ENCODE measurements around the gene CLVS2. TPM values are rescaled to one million over a fixed set of nuclear protein-coding genes. Genes with fewer than 3 reads are reported as not detected.

CLVS2 gene
- total and polyA plus RNA-seq, 11 donors = 0.01 to 0.44 (median 0.12) TPM; not detected in 6

GRCh38 chr6:122962000-122962624 is 33.9 kb upstream of the CLVS2 start:
- H3K27me3 ChIP-seq = no peaks in the 10 kb centered on the region
- H3K4me1 ChIP-seq = no peaks in the 10 kb centered on the region
- H3K36me3 ChIP-seq = no peaks in the 10 kb centered on the region
- H3K4me3 ChIP-seq = no peak overlapping the region
- intact Hi-C loops (cut with DNase I) = no loop called here
- ATAC-seq (no peak), DNase-seq (no peak)
- TF ChIP-seq, protein P1, sequence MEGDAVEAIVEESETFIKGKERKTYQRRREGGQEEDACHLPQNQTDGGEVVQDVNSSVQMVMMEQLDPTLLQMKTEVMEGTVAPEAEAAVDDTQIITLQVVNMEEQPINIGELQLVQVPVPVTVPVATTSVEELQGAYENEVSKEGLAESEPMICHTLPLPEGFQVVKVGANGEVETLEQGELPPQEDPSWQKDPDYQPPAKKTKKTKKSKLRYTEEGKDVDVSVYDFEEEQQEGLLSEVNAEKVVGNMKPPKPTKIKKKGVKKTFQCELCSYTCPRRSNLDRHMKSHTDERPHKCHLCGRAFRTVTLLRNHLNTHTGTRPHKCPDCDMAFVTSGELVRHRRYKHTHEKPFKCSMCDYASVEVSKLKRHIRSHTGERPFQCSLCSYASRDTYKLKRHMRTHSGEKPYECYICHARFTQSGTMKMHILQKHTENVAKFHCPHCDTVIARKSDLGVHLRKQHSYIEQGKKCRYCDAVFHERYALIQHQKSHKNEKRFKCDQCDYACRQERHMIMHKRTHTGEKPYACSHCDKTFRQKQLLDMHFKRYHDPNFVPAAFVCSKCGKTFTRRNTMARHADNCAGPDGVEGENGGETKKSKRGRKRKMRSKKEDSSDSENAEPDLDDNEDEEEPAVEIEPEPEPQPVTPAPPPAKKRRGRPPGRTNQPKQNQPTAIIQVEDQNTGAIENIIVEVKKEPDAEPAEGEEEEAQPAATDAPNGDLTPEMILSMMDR (IDR thresholded peaks at IDR 0.05) = no peak
- no peak for TF ChIP-seq POLR2A (IDR thresholded peaks at IDR 0.05)
- no peak overlapping the region for H3K27ac ChIP-seq
- peaks cover 0 to 42% (median 10%) of the 10 kb centered on the region in 12 donors for H3K9me3 ChIP-seq

- DNase-seq (no peak), ATAC-seq (no peak)
- Histone ChIP-seq H3K27ac (no peak overlapping the region), H3K9me3 (no peaks in the 10 kb centered on the region), H3K4me3 (no peak overlapping the region), H3K4me1 (no peaks in the 10 kb centered on the region), H3K27me3 (peaks cover 0 to 2% (median 0%) of the 10 kb centered on the region in 9 donors), H3K36me3 (no peaks in the 10 kb centered on the region)
- intact Hi-C loops (cut with DNase I) = no loop called here
- TF ChIP-seq, protein P1 (IDR thresholded peaks at IDR 0.05) = no peak
- TF ChIP-seq POLR2A (IDR thresholded peaks at IDR 0.05) = no peak
- 53 to 75% (median 66%) methylated on average over 1 of the region's 1 CpG for WGBS, 4 donors
Measured at GRCh38 chr6:122969999-122970533, 26.0 kb upstream of the CLVS2 start.

- DNase-seq (no peak), ATAC-seq (no peak)
- H3K9me3 ChIP-seq = no peaks in the 10 kb centered on the region
- H3K27me3 ChIP-seq = no peaks in the 10 kb centered on the region
- no peak for TF ChIP-seq POLR2A (IDR thresholded peaks at IDR 0.05)
- TF ChIP-seq, protein P1 (IDR thresholded peaks at IDR 0.05) = no peak
- 71 to 75% (median 74%) methylated on average over 4 of the region's 4 CpGs for WGBS, 4 donors
- no peak overlapping the region for H3K4me3 ChIP-seq
- no peaks in the 10 kb centered on the region for H3K36me3 ChIP-seq
- H3K4me1 ChIP-seq = no peaks in the 10 kb centered on the region
- intact Hi-C loops (cut with DNase I) = no loop called here
- H3K27ac ChIP-seq = no peak overlapping the region
Measured at GRCh38 chr6:122977180-122977579, 18.9 kb upstream of the CLVS2 start.

- Histone ChIP-seq H3K27me3 (no peaks in the 10 kb centered on the region), H3K36me3 (no peaks in the 10 kb centered on the region), H3K27ac (no peak overlapping the region), H3K4me1 (no peaks in the 10 kb centered on the region), H3K9me3 (peaks cover 0 to 15% (median 0%) of the 10 kb centered on the region in 12 donors), H3K4me3 (no peak overlapping the region)
- intact Hi-C loops (cut with DNase I) = no loop called here
- no peak for TF ChIP-seq POLR2A (IDR thresholded peaks at IDR 0.05)
- TF ChIP-seq, protein P1 (IDR thresholded peaks at IDR 0.05) = no peak
- DNase-seq = no peak
- WGBS, 4 donors = 26 to 83% (median 65%) methylated on average over 2 of the region's 2 CpGs
- ATAC-seq = no peak
Measured at GRCh38 chr6:122984393-122984792, 11.6 kb upstream of the CLVS2 start.

Data from heart left ventricle (tissue), 16 donors.